Endothelial cell of umbilical vein (primary cell): Measurements from ENCODE around the gene COL4A1.

Experiments
- CTCF ChIP-seq, 2 donors: IDR thresholded peaks; 1 replicate in 1 of 2; 2 replicates in 1 of 2; pipeline ENCODE4 v1.5.1; 2011; ENCODE audit warnings: low read length in 2 of 2, mild to moderate bottlenecking in 2 of 2, moderate library complexity in 2 of 2, control low read depth in 1 of 2, inconsistent platforms in 1 of 2, low read depth in 1 of 2; ENCODE audit not compliant: insufficient read depth in 1 of 2; ENCODE audit errors: extremely low read depth in 1 of 2
- MAX ChIP-seq: IDR thresholded peaks from 2 replicates; pipeline ENCODE4 v1.6.1; 2011; ENCODE audit not compliant: insufficient read depth, insufficient read length

GRCh38 chr13:110177790-110178189 is 129.2 kb downstream of the COL4A1 start:
- no peak for TF ChIP-seq CTCF (IDR thresholded peaks at IDR 0.05; ENCODE audit: extremely low read depth in 1 of 2, insufficient read depth in 1 of 2, low read depth in 1 of 2, low read length in 2 of 2)
- TF ChIP-seq MAX = no peak
